CD14-positive monocyte (primary cell): Measurements from ENCODE around the gene ADAMTSL2. TPM values are rescaled to one million over a fixed set of nuclear protein-coding genes. Genes with fewer than 3 reads are reported as not detected.

ENCODE experiments used
- DNase-seq, 3 donors: peaks; one replicate each; pipeline ENCODE4 v3.0.0-alpha.2; 2011 to 2022
- H2AFZ ChIP-seq: 2 replicates; pipeline ENCODE4 v1.6.0; 2012; ENCODE audit warnings: mild to moderate bottlenecking, low read depth, low read length, inconsistent platforms; ENCODE audit not compliant: insufficient read depth, poor library complexity, severe bottlenecking
- H3K27ac ChIP-seq, 2 donors: 1 replicate in 1 of 2; 2 replicates in 1 of 2; pipeline ENCODE4 v1.5.1; 2012 to 2013; ENCODE audit warnings: low read length in 2 of 2, control low read depth in 1 of 2, inconsistent platforms in 1 of 2, low read depth in 1 of 2, mild to moderate bottlenecking in 1 of 2
- H3K27me3 ChIP-seq, 2 donors: one replicate each; pipeline versions ENCODE4 v1.6.0 to v1.6.1; 2011 to 2013; ENCODE audit warnings: low read length in 2 of 2; ENCODE audit not compliant: control insufficient read depth in 2 of 2, insufficient read depth in 2 of 2
- H3K36me3 ChIP-seq, 2 donors: replicated peaks in 1 of 2; 1 replicate in 1 of 2; 2 replicates in 1 of 2; pipeline versions ENCODE4 v1.5.1 to v1.6.1; 2012 to 2013; ENCODE audit warnings: low read length in 2 of 2, control low read depth in 1 of 2, inconsistent platforms in 1 of 2, mild to moderate bottlenecking in 1 of 2; ENCODE audit not compliant: insufficient read depth in 2 of 2, control insufficient read depth in 1 of 2
- H3K4me1 ChIP-seq, 2 donors: 1 replicate in 1 of 2; 2 replicates in 1 of 2; pipeline versions ENCODE4 v1.5.1 to v1.6.1; 2012 to 2013; ENCODE audit warnings: low read length in 2 of 2, control low read depth in 1 of 2, inconsistent platforms in 1 of 2, mild to moderate bottlenecking in 1 of 2, moderate library complexity in 1 of 2; ENCODE audit not compliant: insufficient read depth in 2 of 2, control insufficient read depth in 1 of 2
- H3K4me2 ChIP-seq: replicated peaks from 2 replicates; pipeline ENCODE3; 2012; ENCODE audit warnings: low read length, moderate library complexity, mild to moderate bottlenecking; ENCODE audit not compliant: poor library complexity, severe bottlenecking; ENCODE audit errors: extremely low read depth
- H3K4me3 ChIP-seq, 3 experiments: fragments of 200-600 bp in 1 of 3; sonication (generic) in 1 of 3; replicated peaks in 1 of 3; 1 replicate in 2 of 3; 2 replicates in 1 of 3; pipeline ENCODE4 v1.5.1; 2011 to 2013; ENCODE audit warnings: low read length in 3 of 3, mild to moderate bottlenecking in 3 of 3, control low read depth in 2 of 3, low read depth in 2 of 3, inconsistent platforms in 1 of 3, moderate library complexity in 1 of 3
- H3K79me2 ChIP-seq: 2 replicates; pipeline ENCODE4 v1.6.0; 2012; ENCODE audit warnings: mild to moderate bottlenecking, control low read depth, inconsistent platforms, low read length, moderate library complexity; ENCODE audit not compliant: insufficient read depth
- H3K9ac ChIP-seq: 2 replicates; pipeline ENCODE4 v1.6.0; 2017; ENCODE audit warnings: low read length, mild to moderate bottlenecking; ENCODE audit not compliant: insufficient read depth, poor library complexity, severe bottlenecking
- H3K9me3 ChIP-seq, 2 donors: replicated peaks in 1 of 2; 1 replicate in 1 of 2; 2 replicates in 1 of 2; pipeline versions ENCODE4 v1.5.1 to v1.6.1; 2012 to 2013; ENCODE audit warnings: low read length in 2 of 2, control low read depth in 1 of 2; ENCODE audit not compliant: control insufficient read depth in 1 of 2, insufficient read depth in 1 of 2
- H4K20me1 ChIP-seq: 2 replicates; pipeline ENCODE4 v1.6.0; 2012; ENCODE audit warnings: mild to moderate bottlenecking, low read length, control low read depth, moderate library complexity; ENCODE audit not compliant: insufficient read depth
- H3K27ac Mint-ChIP-seq, 7 donors: one replicate each; pipeline ENCODE4 v1.8.0; 2020; ENCODE audit warnings: mild to moderate bottlenecking in 7 of 7, mixed read lengths in 7 of 7, moderate library complexity in 6 of 7, inconsistent platforms in 2 of 7
- H3K27me3 Mint-ChIP-seq, 3 donors: one replicate each; pipeline ENCODE4 v1.8.0; 2021 to 2022; ENCODE audit warnings: low read depth in 3 of 3, mild to moderate bottlenecking in 3 of 3, mixed read lengths in 3 of 3, moderate library complexity in 3 of 3, inconsistent platforms in 1 of 3
- H3K36me3 Mint-ChIP-seq, 2 donors: one replicate each; pipeline ENCODE4 v1.8.0; 2020; ENCODE audit warnings: mixed read lengths in 2 of 2, inconsistent platforms in 1 of 2, mild to moderate bottlenecking in 1 of 2
- H3K4me1 Mint-ChIP-seq: one replicate; pipeline ENCODE4 v1.8.0; 2020; ENCODE audit warnings: mild to moderate bottlenecking, mixed read lengths
- H3K4me3 Mint-ChIP-seq, 2 donors: one replicate each; pipeline ENCODE4 v1.8.0; 2020; ENCODE audit warnings: mild to moderate bottlenecking in 2 of 2, mixed read lengths in 2 of 2, moderate library complexity in 1 of 2
- H3K9me3 Mint-ChIP-seq, 7 donors: one replicate each; pipeline ENCODE4 v1.8.0; 2020 to 2022; ENCODE audit warnings: mixed read lengths in 7 of 7, mild to moderate bottlenecking in 6 of 7, moderate library complexity in 6 of 7, inconsistent platforms in 2 of 7
- WGBS: methylation state at CpG from one replicate; pipeline ENCODE4 v1.1.5; 2013; ENCODE audit warnings: missing lambda C conversion rate; ENCODE audit not compliant: insufficient coverage; 5-methylcytosine and 5-hydroxymethylcytosine counted together
- intact Hi-C, 2 donors: fragments of 100-400 bp; cut with micrococcal nuclease; formaldehyde crosslinking; loops; one replicate each; pipeline versions ENCODE4 v1.15.0 to v1.15.1; 2023
- polyA plus RNA-seq, 3 donors: library from polyadenylated mRNA; depleted of rRNA in 1 of 3; unstranded in 2 of 3; stranded (reverse) in 1 of 3; fragments of 300-500 nt in 2 of 3; fragments of >200 nt in 1 of 3; fragmentation: Illumina TruSeq in 2 of 3; gene quantifications; 1 replicate in 2 of 3; 2 replicates in 1 of 3; pipeline ENCODE4 v1.2.3, GENCODE V29; 2012 to 2021
- TF ChIP-seq, protein P1 (sequence below): fragments of 200-600 bp; IDR thresholded peaks from one replicate; pipeline ENCODE4 v1.8.0; 2022; ENCODE audit warnings: antibody characterized with exemption, mild to moderate bottlenecking

The ADAMTSL2 gene
- polyA plus RNA-seq, 3 donors = 0.08 TPM; not detected in 2

GRCh38 chr9:133524146-133524545 is 10.4 kb upstream of the ADAMTSL2 start:
- Histone ChIP-seq H3K4me1 (no peaks in the 10 kb centered on the region), H4K20me1 (no peaks in the 10 kb centered on the region), H3K9me3 (no peaks in the 10 kb centered on the region), H3K27me3 (no peaks in the 10 kb centered on the region), H3K79me2 (no peaks in the 10 kb centered on the region), H2AFZ (no peak overlapping the region), H3K27ac (no peak overlapping the region), H3K36me3 (no peaks in the 10 kb centered on the region), H3K4me3 (no peak overlapping the region), H3K4me2 (no peak overlapping the region), H3K9ac (no peak overlapping the region)
- Mint-ChIP-seq H3K36me3 (no peaks in the 10 kb centered on the region), H3K27me3 (peaks cover 5 to 8% (median 7%) of the 10 kb centered on the region in 3 donors), H3K9me3 (no peaks in the 10 kb centered on the region), H3K4me3 (no peak overlapping the region), H3K27ac (no peak overlapping the region), H3K4me1 (no peaks in the 10 kb centered on the region)
- DNase-seq = no peak
- intact Hi-C loops = no loop called here
- TF ChIP-seq, protein P1, sequence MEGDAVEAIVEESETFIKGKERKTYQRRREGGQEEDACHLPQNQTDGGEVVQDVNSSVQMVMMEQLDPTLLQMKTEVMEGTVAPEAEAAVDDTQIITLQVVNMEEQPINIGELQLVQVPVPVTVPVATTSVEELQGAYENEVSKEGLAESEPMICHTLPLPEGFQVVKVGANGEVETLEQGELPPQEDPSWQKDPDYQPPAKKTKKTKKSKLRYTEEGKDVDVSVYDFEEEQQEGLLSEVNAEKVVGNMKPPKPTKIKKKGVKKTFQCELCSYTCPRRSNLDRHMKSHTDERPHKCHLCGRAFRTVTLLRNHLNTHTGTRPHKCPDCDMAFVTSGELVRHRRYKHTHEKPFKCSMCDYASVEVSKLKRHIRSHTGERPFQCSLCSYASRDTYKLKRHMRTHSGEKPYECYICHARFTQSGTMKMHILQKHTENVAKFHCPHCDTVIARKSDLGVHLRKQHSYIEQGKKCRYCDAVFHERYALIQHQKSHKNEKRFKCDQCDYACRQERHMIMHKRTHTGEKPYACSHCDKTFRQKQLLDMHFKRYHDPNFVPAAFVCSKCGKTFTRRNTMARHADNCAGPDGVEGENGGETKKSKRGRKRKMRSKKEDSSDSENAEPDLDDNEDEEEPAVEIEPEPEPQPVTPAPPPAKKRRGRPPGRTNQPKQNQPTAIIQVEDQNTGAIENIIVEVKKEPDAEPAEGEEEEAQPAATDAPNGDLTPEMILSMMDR = no peak
- WGBS = 100% methylated on average over 1 of the region's 5 CpGs

- H4K20me1 ChIP-seq = no peaks in the 10 kb centered on the region
- no peaks in the 10 kb centered on the region for H3K79me2 ChIP-seq
- no peaks in the 10 kb centered on the region for H3K9me3 ChIP-seq
- 91% methylated on average over 10 of the region's 17 CpGs for WGBS
- Mint-ChIP-seq H3K27ac (no peak within 1 kb of the TSS), H3K4me3 (no peak within 1 kb of the TSS), H3K36me3 (no peaks in the 10 kb centered on the region), H3K27me3 (peaks cover 5 to 8% (median 7%) of the 10 kb centered on the region in 3 donors), H3K4me1 (no peaks in the 10 kb centered on the region), H3K9me3 (no peaks in the 10 kb centered on the region)
- intact Hi-C loops = no loop called here
- H3K4me1 ChIP-seq = no peaks in the 10 kb centered on the region
- H3K9ac ChIP-seq = no peak within 1 kb of the TSS
- DNase-seq = no peak
- no peaks in the 10 kb centered on the region for H3K27me3 ChIP-seq
- no peak within 1 kb of the TSS for H3K27ac ChIP-seq
- no peak within 1 kb of the TSS for H3K4me2 ChIP-seq
- no peak within 1 kb of the TSS for H3K4me3 ChIP-seq
- H2AFZ ChIP-seq = no peak within 1 kb of the TSS
- TF ChIP-seq, protein P1 = no peak
- no peaks in the 10 kb centered on the region for H3K36me3 ChIP-seq
These were observed 9.8 kb upstream of the ADAMTSL2 start, which contains the start of gene MYMK for GRCh38 chr9:133524679-133525228. MYMK (minus strand) TSS chr9:133524959; CDS start chr9:133524844, 115 bp downstream.
